Activated CD8-positive, alpha-beta memory T cell treated with anti-CD3 and anti-CD28 coated beads, Interleukin-2, amount 10 ng/mL, durations not matched to agents 7 days and 5 days (primary cell): Measurements from ENCODE around the gene BAX. TPM values are rescaled to one million over a fixed set of nuclear protein-coding genes. Genes with fewer than 3 reads are reported as not detected.
A peak's percentile ranks its signal among the peaks of the same experiment; 100 is the strongest.

Experiments
- ATAC-seq: fragments of 150-1000 bp; cut with Tn5 transposase; one replicate; pipeline ENCODE4 v1.10.0; 2021; ENCODE audit warnings: moderate library complexity
- CTCF ChIA-PET: fragments of 350-600 bp; sonication (Branson Sonifier 250); formaldehyde crosslinking; loops from one replicate; lab custom pipeline; 2021; ENCODE audit warnings: antibody characterized with exemption; lab: Charles Lee
- DNase-seq: peaks from one replicate; pipeline ENCODE4 v3.0.0-alpha.2; 2020
- H3K27ac Mint-ChIP-seq: one replicate; pipeline ENCODE4 v1.8.0; 2021; ENCODE audit warnings: mild to moderate bottlenecking, mixed read lengths
- H3K27me3 Mint-ChIP-seq: one replicate; pipeline ENCODE4 v1.8.0; 2021; ENCODE audit warnings: mixed read lengths
- H3K36me3 Mint-ChIP-seq: one replicate; pipeline ENCODE4 v1.8.0; 2021; ENCODE audit warnings: mild to moderate bottlenecking, mixed read lengths
- H3K4me1 Mint-ChIP-seq: one replicate; pipeline ENCODE4 v1.8.0; 2021; ENCODE audit warnings: mixed read lengths
- H3K4me3 Mint-ChIP-seq: one replicate; pipeline ENCODE4 v1.8.0; 2021; ENCODE audit warnings: mild to moderate bottlenecking, moderate library complexity, mixed read lengths
- H3K9me3 Mint-ChIP-seq: one replicate; pipeline ENCODE4 v1.8.0; 2022; ENCODE audit warnings: low read depth, mixed read lengths
- total RNA-seq, 2 experiments: library from RNA; stranded (reverse); gene quantifications; one replicate each; pipeline ENCODE4 v1.2.3, GENCODE V29; 2021

Gene BAX
- total RNA-seq, 2 experiments from 2014 or later = 359 to 377 TPM

- Mint-ChIP-seq H3K9me3 (no peaks in the 10 kb centered on the region), H3K4me3 (peak overlapping the region; percentile 99), H3K27me3 (no peaks in the 10 kb centered on the region), H3K4me1 (peaks cover 54% of the 10 kb centered on the region), H3K36me3 (peaks cover 37% of the 10 kb centered on the region), H3K27ac (peak overlapping the region; percentile 62)
- ATAC-seq = no peak
- CTCF ChIA-PET = interaction anchor here (1.2 to 3.6 kb wide), 6 partner anchors 9 to 179 kb away, joined by 3 to 20 read pairs (median 8); partner anchors contain the start of genes BAX, GYS1 and RUVBL2
- DNase-seq = peak; percentile 46
These were observed 12.9 kb downstream of the BAX start for GRCh38 chr19:48967346-48968178.

GRCh38 chr19:48968179-48968661 is 13.5 kb downstream of the BAX start:
- peak overlapping the region; percentile 62 for H3K27ac Mint-ChIP-seq
- DNase-seq = peak; percentile 45
- no peaks in the 10 kb centered on the region for H3K9me3 Mint-ChIP-seq
- no peaks in the 10 kb centered on the region for H3K27me3 Mint-ChIP-seq
- peaks cover 51% of the 10 kb centered on the region for H3K4me1 Mint-ChIP-seq
- peaks cover 37% of the 10 kb centered on the region for H3K36me3 Mint-ChIP-seq
- no peak for ATAC-seq
- no peak overlapping the region for H3K4me3 Mint-ChIP-seq
- CTCF ChIA-PET = interaction anchor here (1.2 to 3.6 kb wide), 7 partner anchors 8 to 180 kb away, joined by 3 to 20 read pairs (median 6); partner anchors contain the start of genes BAX, GYS1 and RUVBL2

- H3K4me1 Mint-ChIP-seq = peaks cover 47% of the 10 kb centered on the region
- no peak overlapping the region for H3K27ac Mint-ChIP-seq
- no peaks in the 10 kb centered on the region for H3K27me3 Mint-ChIP-seq
- ATAC-seq (no peak), DNase-seq (no peak)
- H3K4me3 Mint-ChIP-seq = no peak overlapping the region
- peaks cover 37% of the 10 kb centered on the region for H3K36me3 Mint-ChIP-seq
- H3K9me3 Mint-ChIP-seq = no peaks in the 10 kb centered on the region
- CTCF ChIA-PET = interaction anchor here (1.2 to 3.6 kb wide), 2 partner anchors 20 to 125 kb away, joined by 3 to 20 read pairs; no protein-coding TSS in a partner anchor
These were observed 14.1 kb downstream of the BAX start for GRCh38 chr19:48968813-48969218.

GRCh38 chr19:48969276-48970138 is 14.8 kb downstream of the BAX start:
- Mint-ChIP-seq H3K27ac (no peak overlapping the region), H3K4me1 (peaks cover 40% of the 10 kb centered on the region), H3K27me3 (no peaks in the 10 kb centered on the region), H3K36me3 (peaks cover 43% of the 10 kb centered on the region), H3K4me3 (no peak overlapping the region), H3K9me3 (no peaks in the 10 kb centered on the region)
- DNase-seq (peak; percentile 44), ATAC-seq (no peak)
- CTCF ChIA-PET = interaction anchor here (1.0 to 3.5 kb wide), 22 partner anchors 7 to 324 kb away, joined by 3 to 31 read pairs (median 10); partner anchors contain the start of genes CA11, DHDH, GYS1 and NUCB1

GRCh38 chr19:48970139-48970766 is 15.6 kb downstream of the BAX start:
- ATAC-seq = no peak
- H3K27me3 Mint-ChIP-seq = no peaks in the 10 kb centered on the region
- H3K4me3 Mint-ChIP-seq = no peak overlapping the region
- CTCF ChIA-PET = interaction anchor here (0.6 to 3.5 kb wide), 43 partner anchors 8 to 324 kb away, joined by 3 to 31 read pairs (median 5); partner anchors contain the start of genes BAX, CA11, DHDH and GYS1
- no peak overlapping the region for H3K27ac Mint-ChIP-seq
- H3K4me1 Mint-ChIP-seq = peaks cover 34% of the 10 kb centered on the region
- DNase-seq = no peak
- no peaks in the 10 kb centered on the region for H3K9me3 Mint-ChIP-seq
- H3K36me3 Mint-ChIP-seq = peaks cover 44% of the 10 kb centered on the region

- Mint-ChIP-seq H3K4me3 (no peak overlapping the region), H3K9me3 (no peaks in the 10 kb centered on the region), H3K36me3 (peaks cover 40% of the 10 kb centered on the region), H3K4me1 (peaks cover 31% of the 10 kb centered on the region), H3K27me3 (no peaks in the 10 kb centered on the region), H3K27ac (no peak overlapping the region)
- ATAC-seq (peak; percentile 52), DNase-seq (peak; percentile 87)
- CTCF ChIA-PET = interaction anchor here (0.6 to 3.5 kb wide), 42 partner anchors 9 to 325 kb away, joined by 3 to 31 read pairs (median 6); partner anchors contain the start of genes BAX, CA11, DHDH and GYS1
These were observed 16.3 kb downstream of the BAX start for GRCh38 chr19:48970923-48971395.

- Mint-ChIP-seq H3K4me3 (no peak overlapping the region), H3K27ac (no peak overlapping the region), H3K36me3 (peaks cover 22% of the 10 kb centered on the region), H3K4me1 (peaks cover 16% of the 10 kb centered on the region), H3K27me3 (no peaks in the 10 kb centered on the region), H3K9me3 (no peaks in the 10 kb centered on the region)
- ATAC-seq (peak; percentile 54), DNase-seq (peak; percentile 70)
- CTCF ChIA-PET = interaction anchor here (2.0 to 7.4 kb wide), 3 partner anchors 9 to 181 kb away, joined by 7 to 45 read pairs (median 10); partner anchors contain the start of genes GYS1 and RUVBL2
These were observed 21.5 kb downstream of the BAX start for GRCh38 chr19:48975947-48976847.

GRCh38 chr19:48977061-48977460 is 22.4 kb downstream of the BAX start:
- no peaks in the 10 kb centered on the region for H3K27me3 Mint-ChIP-seq

GRCh38 chr19:48982280-48982679 is 27.6 kb downstream of the BAX start:
- Mint-ChIP-seq H3K9me3 (no peaks in the 10 kb centered on the region), H3K27ac (no peak overlapping the region), H3K36me3 (peaks cover 23% of the 10 kb centered on the region), H3K4me1 (peaks cover 10% of the 10 kb centered on the region), H3K27me3 (no peaks in the 10 kb centered on the region), H3K4me3 (no peak overlapping the region)
- DNase-seq (no peak), ATAC-seq (no peak)
- CTCF ChIA-PET = interaction anchor here (0.6 to 7.4 kb wide), 5 partner anchors 10 to 20 kb away, joined by 3 to 45 read pairs (median 8); partner anchors contain the start of genes GYS1 and RUVBL2

More at GRCh38 chr19:48977061-48977460, 22.4 kb downstream of the BAX start:
- DNase-seq = no peak
- H3K36me3 Mint-ChIP-seq = peaks cover 23% of the 10 kb centered on the region
- peaks cover 16% of the 10 kb centered on the region for H3K4me1 Mint-ChIP-seq
- H3K9me3 Mint-ChIP-seq = no peaks in the 10 kb centered on the region
- ATAC-seq = no peak
- CTCF ChIA-PET = interaction anchor here (2.0 to 7.4 kb wide), 3 partner anchors 10 to 182 kb away, joined by 7 to 45 read pairs (median 10); partner anchors contain the start of genes GYS1 and RUVBL2
- H3K27ac Mint-ChIP-seq = no peak overlapping the region
- H3K4me3 Mint-ChIP-seq = no peak overlapping the region

- no peak overlapping the region for H3K27ac Mint-ChIP-seq
- CTCF ChIA-PET = no interaction called here
- no peak for DNase-seq
- H3K4me1 Mint-ChIP-seq = peaks cover 3% of the 10 kb centered on the region
- H3K36me3 Mint-ChIP-seq = peaks cover 27% of the 10 kb centered on the region
- ATAC-seq = no peak
- no peaks in the 10 kb centered on the region for H3K9me3 Mint-ChIP-seq
- no peaks in the 10 kb centered on the region for H3K27me3 Mint-ChIP-seq
- H3K4me3 Mint-ChIP-seq = no peak overlapping the region
These were observed 31.0 kb downstream of the BAX start for GRCh38 chr19:48985711-48986110.

- ATAC-seq (no peak), DNase-seq (no peak)
- no peaks in the 10 kb centered on the region for H3K9me3 Mint-ChIP-seq
- no peak overlapping the region for H3K27ac Mint-ChIP-seq
- peaks cover 7% of the 10 kb centered on the region for H3K4me1 Mint-ChIP-seq
- CTCF ChIA-PET = interaction anchor here (1.0 kb wide), 1 partner anchor 14 kb away, joined by 4 read pairs; no protein-coding TSS in a partner anchor
- H3K27me3 Mint-ChIP-seq = no peaks in the 10 kb centered on the region
- H3K4me3 Mint-ChIP-seq = no peak overlapping the region
- peaks cover 30% of the 10 kb centered on the region for H3K36me3 Mint-ChIP-seq
These were observed 31.5 kb downstream of the BAX start for GRCh38 chr19:48986211-48986610.
